HepG2 (cell line): ENCODE data around the gene FAM174C. TPM values are rescaled to one million over a fixed set of nuclear protein-coding genes. Genes with fewer than 3 reads are reported as not detected.

ENCODE experiments used
- AKAP8 ChIP-seq: sonication (generic); formaldehyde crosslinking; IDR thresholded peaks from 2 replicates; pipeline ENCODE4 v1.5.1; 2020; ENCODE audit warnings: mild to moderate bottlenecking, missing genetic modification reagents
- KDM1A ChIP-seq: IDR thresholded peaks from 2 replicates; pipeline ENCODE4 v1.6.1; 2016; ENCODE audit warnings: missing compliant biosample characterization
- KLF13 ChIP-seq: sonication (generic); formaldehyde crosslinking; IDR thresholded peaks from 2 replicates; pipeline ENCODE4 v1.4.0; 2020; ENCODE audit warnings: mild to moderate bottlenecking, missing genetic modification reagents
- MIER3 ChIP-seq: IDR thresholded peaks from 2 replicates; pipeline ENCODE4 v1.6.1; 2016; ENCODE audit warnings: missing compliant biosample characterization, borderline replicate concordance
- NR2F6 ChIP-seq, 2 experiments: IDR thresholded peaks; 2 replicates each; pipeline ENCODE4 v1.6.1; 2016; ENCODE audit warnings: antibody characterized with exemption in 1 of 2, mild to moderate bottlenecking in 1 of 2
- ZNF34 ChIP-seq: sonication (generic); formaldehyde crosslinking; IDR thresholded peaks from 2 replicates; pipeline ENCODE4 v1.4.0; 2020; ENCODE audit warnings: mild to moderate bottlenecking, missing genetic modification reagents, borderline replicate concordance
- ZNF367 ChIP-seq: sonication (generic); formaldehyde crosslinking; IDR thresholded peaks from 2 replicates; pipeline ENCODE4 v1.4.0; 2020; ENCODE audit warnings: missing genetic modification reagents, borderline replicate concordance
- ZNF607 ChIP-seq: sonication (generic); formaldehyde crosslinking; IDR thresholded peaks from 2 replicates; pipeline ENCODE4 v1.5.1; 2020; ENCODE audit warnings: missing genetic modification reagents, mild to moderate bottlenecking, borderline replicate concordance
- ZNF619 ChIP-seq: sonication (generic); formaldehyde crosslinking; IDR thresholded peaks from 2 replicates; pipeline ENCODE4 v1.4.0; 2020; ENCODE audit warnings: mild to moderate bottlenecking, missing genetic modification reagents
- ZNF766 ChIP-seq: sonication (generic); formaldehyde crosslinking; IDR thresholded peaks from 2 replicates; pipeline ENCODE4 v1.5.0; 2020; ENCODE audit warnings: missing genetic modification reagents, borderline replicate concordance
- polyA plus RNA-seq, 8 experiments: library from polyadenylated mRNA; depleted of rRNA in 3 of 8; stranded (reverse) in 7 of 8; unstranded in 1 of 8; fragments of >200 nt; fragmentation: Illumina TruSeq in 4 of 8; extraction: Trizol in 4 of 8; gene quantifications; 2 replicates each; pipeline versions ENCODE4 v1.2.1 to v1.2.3, GENCODE V29; 2011 to 2016; ENCODE audit warnings: low read depth in 4 of 8, missing spikeins in 1 of 8, mixed read lengths in 1 of 8; ENCODE audit not compliant: insufficient read depth in 1 of 8
- total RNA-seq, 5 experiments: library from RNA; depleted of rRNA; stranded (reverse); fragments of >200 nt; fragmentation: Illumina TruSeq; extraction: Trizol; gene quantifications; 2 replicates each; pipeline ENCODE4 v1.2.3, GENCODE V29; 2016; ENCODE audit warnings: low read depth in 1 of 5
- TF ChIP-seq, protein P1 (sequence below): sonication (generic); formaldehyde crosslinking; IDR thresholded peaks from 2 replicates; pipeline ENCODE4 v1.8.1; 2023; ENCODE audit warnings: mild to moderate bottlenecking, moderate library complexity, missing genetic modification reagents
- TF ChIP-seq, protein P2 (sequence below): sonication (generic); formaldehyde crosslinking; IDR thresholded peaks from 2 replicates; pipeline ENCODE4 v1.5.0; 2020; ENCODE audit warnings: mild to moderate bottlenecking, missing genetic modification reagents, borderline replicate concordance
- TF ChIP-seq, protein P3 (sequence below): sonication (generic); formaldehyde crosslinking; IDR thresholded peaks from 2 replicates; pipeline ENCODE4 v1.4.0; 2020; ENCODE audit warnings: missing genetic modification reagents, low read depth, mild to moderate bottlenecking, borderline replicate concordance
- TF ChIP-seq, protein P4 (sequence below): sonication (generic); formaldehyde crosslinking; IDR thresholded peaks from 2 replicates; pipeline ENCODE4 v1.5.1; 2020; ENCODE audit warnings: missing genetic modification reagents, mild to moderate bottlenecking, borderline replicate concordance

Gene FAM174C
- total and polyA plus RNA-seq, 2 of the 13 experiments (the other 11 are each of a cell fraction or from before 2014, with no cell fraction given) = 19.5 to 31.3 TPM

DNA sequence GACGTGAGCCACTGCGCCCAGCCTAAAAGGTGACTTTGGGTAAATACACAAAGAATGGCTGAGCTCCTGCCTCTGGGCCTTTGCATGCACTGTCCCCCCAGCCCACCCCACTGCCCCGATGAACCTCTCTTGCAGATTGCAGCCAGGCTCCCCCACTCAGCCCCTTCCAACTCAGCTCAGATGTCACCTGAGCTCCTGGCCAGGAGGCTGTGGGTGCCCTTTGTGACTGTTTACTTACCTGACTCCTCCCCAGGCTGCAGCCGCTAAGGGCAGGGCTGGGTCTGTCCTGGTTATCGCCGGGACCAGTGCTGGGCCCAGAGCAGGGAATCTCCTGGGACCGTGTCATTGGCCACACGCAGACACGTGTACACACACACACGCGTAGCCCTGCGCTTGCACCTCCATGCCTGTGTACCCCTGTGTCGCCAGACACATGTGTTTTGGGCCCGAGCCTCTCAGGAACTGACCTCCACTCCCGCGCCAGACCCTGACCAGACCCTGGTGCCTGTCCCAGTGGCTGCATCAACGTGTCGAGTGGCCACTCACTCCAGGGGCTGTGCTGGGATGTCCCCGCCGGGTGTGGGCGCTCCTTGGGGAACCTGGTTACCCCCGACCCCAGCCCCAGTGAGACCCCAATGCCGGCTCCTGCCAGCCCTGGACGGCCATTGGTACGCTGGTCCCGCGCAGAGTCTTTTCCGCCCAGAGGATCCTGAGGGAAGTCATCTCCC is 29.0 kb downstream of the FAM174C start (continued):
- TF ChIP-seq, protein P1, sequence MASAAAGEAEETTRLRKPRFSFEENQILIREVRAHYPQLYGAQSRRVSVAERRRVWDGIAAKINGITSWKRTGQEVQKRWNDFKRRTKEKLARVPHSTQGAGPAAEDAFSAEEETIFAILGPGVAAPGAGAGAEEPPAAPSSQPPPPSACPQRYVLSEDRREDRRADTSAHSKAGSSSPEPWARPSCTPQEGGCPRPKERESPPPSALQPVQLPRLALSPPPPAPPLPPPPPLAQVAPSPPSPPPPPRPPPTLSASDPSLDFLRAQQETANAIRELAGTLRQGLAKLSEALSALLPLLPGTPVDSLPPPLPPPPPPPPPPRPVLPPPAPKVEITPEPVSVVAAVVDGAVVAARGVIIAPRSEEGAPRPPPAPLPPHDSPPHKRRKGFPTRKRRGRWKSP (CRISPR knock-in tag) = 0 out of 2 replicates have a peak, but pooled peaks have one; percentile 46
- peak; percentile 31; the same call in 1 of the 2 replicates for TF ChIP-seq ZNF607 (CRISPR knock-in tag)
- 0 out of 2 replicates have a peak, but pooled peaks have one; percentile 24 for TF ChIP-seq ZNF619
- TF ChIP-seq ZNF34 (CRISPR knock-in tag) = no peak
- 0 out of 2 replicates have a peak, but pooled peaks have one; percentile 39 for TF ChIP-seq AKAP8 (CRISPR knock-in tag)
- no peak for TF ChIP-seq ZNF766 (CRISPR knock-in tag)
- no peak for TF ChIP-seq NR2F6 (IDR thresholded peaks at IDR 0.05)
- peak; percentile 28; the same call in 1 of the 2 replicates for TF ChIP-seq NR2F6 (CRISPR knock-in tag; IDR thresholded peaks at IDR 0.05)
- no peak for TF ChIP-seq KLF13
- no peak for TF ChIP-seq MIER3
- TF ChIP-seq, protein P2, sequence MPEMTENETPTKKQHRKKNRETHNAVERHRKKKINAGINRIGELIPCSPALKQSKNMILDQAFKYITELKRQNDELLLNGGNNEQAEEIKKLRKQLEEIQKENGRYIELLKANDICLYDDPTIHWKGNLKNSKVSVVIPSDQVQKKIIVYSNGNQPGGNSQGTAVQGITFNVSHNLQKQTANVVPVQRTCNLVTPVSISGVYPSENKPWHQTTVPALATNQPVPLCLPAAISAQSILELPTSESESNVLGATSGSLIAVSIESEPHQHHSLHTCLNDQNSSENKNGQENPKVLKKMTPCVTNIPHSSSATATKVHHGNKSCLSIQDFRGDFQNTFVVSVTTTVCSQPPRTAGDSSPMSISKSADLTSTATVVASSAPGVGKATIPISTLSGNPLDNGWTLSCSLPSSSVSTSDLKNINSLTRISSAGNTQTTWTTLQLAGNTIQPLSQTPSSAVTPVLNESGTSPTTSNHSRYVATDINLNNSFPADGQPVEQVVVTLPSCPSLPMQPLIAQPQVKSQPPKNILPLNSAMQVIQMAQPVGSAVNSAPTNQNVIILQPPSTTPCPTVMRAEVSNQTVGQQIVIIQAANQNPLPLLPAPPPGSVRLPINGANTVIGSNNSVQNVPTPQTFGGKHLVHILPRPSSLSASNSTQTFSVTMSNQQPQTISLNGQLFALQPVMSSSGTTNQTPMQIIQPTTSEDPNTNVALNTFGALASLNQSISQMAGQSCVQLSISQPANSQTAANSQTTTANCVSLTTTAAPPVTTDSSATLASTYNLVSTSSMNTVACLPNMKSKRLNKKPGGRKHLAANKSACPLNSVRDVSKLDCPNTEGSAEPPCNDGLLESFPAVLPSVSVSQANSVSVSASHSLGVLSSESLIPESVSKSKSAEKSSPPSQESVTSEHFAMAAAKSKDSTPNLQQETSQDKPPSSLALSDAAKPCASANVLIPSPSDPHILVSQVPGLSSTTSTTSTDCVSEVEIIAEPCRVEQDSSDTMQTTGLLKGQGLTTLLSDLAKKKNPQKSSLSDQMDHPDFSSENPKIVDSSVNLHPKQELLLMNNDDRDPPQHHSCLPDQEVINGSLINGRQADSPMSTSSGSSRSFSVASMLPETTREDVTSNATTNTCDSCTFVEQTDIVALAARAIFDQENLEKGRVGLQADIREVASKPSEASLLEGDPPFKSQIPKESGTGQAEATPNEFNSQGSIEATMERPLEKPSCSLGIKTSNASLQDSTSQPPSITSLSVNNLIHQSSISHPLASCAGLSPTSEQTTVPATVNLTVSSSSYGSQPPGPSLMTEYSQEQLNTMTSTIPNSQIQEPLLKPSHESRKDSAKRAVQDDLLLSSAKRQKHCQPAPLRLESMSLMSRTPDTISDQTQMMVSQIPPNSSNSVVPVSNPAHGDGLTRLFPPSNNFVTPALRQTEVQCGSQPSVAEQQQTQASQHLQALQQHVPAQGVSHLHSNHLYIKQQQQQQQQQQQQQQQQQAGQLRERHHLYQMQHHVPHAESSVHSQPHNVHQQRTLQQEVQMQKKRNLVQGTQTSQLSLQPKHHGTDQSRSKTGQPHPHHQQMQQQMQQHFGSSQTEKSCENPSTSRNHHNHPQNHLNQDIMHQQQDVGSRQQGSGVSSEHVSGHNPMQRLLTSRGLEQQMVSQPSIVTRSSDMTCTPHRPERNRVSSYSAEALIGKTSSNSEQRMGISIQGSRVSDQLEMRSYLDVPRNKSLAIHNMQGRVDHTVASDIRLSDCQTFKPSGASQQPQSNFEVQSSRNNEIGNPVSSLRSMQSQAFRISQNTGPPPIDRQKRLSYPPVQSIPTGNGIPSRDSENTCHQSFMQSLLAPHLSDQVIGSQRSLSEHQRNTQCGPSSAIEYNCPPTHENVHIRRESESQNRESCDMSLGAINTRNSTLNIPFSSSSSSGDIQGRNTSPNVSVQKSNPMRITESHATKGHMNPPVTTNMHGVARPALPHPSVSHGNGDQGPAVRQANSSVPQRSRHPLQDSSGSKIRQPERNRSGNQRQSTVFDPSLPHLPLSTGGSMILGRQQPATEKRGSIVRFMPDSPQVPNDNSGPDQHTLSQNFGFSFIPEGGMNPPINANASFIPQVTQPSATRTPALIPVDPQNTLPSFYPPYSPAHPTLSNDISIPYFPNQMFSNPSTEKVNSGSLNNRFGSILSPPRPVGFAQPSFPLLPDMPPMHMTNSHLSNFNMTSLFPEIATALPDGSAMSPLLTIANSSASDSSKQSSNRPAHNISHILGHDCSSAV = no peak
- TF ChIP-seq, protein P3, sequence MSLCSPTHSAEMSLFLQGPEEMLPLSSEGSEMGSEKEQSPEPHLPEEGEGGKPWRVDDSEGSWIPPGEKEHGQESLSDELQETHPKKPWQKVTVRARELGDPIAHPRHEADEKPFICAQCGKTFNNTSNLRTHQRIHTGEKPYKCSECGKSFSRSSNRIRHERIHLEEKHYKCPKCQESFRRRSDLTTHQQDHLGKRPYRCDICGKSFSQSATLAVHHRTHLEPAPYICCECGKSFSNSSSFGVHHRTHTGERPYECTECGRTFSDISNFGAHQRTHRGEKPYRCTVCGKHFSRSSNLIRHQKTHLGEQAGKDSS (CRISPR knock-in tag) = peak; percentile 71; the same call in 1 of the 2 replicates
- TF ChIP-seq ZNF367 (CRISPR knock-in tag) = no peak
- TF ChIP-seq, protein P4, sequence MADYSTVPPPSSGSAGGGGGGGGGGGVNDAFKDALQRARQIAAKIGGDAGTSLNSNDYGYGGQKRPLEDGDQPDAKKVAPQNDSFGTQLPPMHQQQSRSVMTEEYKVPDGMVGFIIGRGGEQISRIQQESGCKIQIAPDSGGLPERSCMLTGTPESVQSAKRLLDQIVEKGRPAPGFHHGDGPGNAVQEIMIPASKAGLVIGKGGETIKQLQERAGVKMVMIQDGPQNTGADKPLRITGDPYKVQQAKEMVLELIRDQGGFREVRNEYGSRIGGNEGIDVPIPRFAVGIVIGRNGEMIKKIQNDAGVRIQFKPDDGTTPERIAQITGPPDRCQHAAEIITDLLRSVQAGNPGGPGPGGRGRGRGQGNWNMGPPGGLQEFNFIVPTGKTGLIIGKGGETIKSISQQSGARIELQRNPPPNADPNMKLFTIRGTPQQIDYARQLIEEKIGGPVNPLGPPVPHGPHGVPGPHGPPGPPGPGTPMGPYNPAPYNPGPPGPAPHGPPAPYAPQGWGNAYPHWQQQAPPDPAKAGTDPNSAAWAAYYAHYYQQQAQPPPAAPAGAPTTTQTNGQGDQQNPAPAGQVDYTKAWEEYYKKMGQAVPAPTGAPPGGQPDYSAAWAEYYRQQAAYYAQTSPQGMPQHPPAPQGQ (CRISPR knock-in tag) = no peak
- TF ChIP-seq KDM1A (CRISPR knock-in tag) = 0 out of 2 replicates have a peak, but pooled peaks have one; percentile 41
